GM18517 (cell line): Measurements from ENCODE around the gene TENM4.

Source experiments
- ATAC-seq: cut with Tn5 transposase; IDR thresholded peaks from one replicate; pipeline ENCODE4 v1.9.1; 2021; ENCODE audit warnings: mild to moderate bottlenecking, moderate library complexity; ENCODE audit not compliant: unreplicated experiment

TENM4 gene

DNA sequence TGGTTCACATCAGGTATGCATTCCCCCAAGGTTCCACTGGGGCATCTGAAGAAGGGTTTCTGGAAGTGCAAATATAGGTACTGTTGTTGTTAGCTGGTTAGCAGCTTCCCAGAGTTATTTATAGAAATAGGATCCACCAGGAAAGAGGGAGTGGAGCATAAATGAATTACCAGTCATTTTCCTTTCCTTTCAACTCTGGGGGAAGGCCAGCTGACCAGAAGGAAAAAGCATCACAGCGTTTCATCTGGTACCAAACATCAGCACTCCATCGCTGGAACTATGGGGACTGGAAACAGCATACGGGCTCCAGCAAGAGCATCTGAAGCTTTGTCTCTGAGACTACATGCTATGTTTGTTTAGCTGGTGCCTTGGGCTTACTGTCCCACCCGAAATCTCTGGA lies 487.9 kb downstream of the TENM4 start:
- ATAC-seq, result no peak

GRCh38 chr11:78952175-78952574 lies 488.7 kb downstream of the TENM4 start:
- ATAC-seq, result no peak

GRCh38 chr11:78949976-78950690 lies 490.7 kb downstream of the TENM4 start:
- ATAC-seq, result no peak

DNA sequence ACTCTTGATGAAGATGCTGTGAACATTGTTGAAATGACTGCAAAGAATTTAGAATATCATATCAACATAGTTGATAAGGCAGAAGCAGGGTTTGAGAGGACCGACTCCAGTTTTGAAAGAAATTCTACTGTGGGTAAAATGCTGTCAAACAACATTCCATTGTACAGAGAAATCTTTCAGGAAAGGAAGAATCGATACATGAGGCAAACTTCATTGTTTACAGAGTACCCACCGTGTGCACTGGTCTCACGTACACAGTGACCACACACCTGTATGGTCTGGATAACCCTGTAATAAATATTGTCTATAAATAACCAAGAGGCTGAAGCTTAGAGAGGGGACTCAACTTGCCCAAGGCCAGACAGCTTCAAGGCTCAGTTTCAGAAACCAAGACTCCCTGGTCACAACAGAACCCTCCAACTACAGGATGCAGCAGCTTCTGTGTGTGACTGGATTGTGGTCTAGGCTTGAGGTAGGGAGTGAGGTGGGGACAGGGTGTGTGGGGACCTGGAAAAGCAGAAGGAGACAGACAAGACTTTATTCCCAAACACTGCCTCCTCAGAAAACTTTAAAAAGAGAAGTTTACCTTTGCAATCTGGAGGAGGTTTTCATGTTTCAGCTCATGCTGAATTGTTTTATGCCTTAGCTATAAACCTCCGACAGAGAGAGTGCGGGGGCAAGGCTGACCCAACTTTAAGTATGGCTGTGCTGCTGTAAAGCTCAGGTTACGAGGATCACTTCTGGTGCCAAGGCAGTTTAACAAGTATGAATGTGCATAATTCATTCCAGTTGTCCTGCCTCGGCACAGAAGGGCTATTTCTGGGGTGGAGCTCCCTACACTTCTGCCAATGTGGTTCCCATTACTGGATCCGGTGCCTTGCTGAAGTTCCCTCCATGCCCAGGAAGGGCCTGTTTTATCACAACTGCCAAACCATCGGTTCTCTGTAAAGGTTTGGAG lies 493.6 kb downstream of the TENM4 start:
- ATAC-seq, result no peak

GRCh38 chr11:78943841-78944240 lies 497.0 kb downstream of the TENM4 start:
- no peak for ATAC-seq

DNA sequence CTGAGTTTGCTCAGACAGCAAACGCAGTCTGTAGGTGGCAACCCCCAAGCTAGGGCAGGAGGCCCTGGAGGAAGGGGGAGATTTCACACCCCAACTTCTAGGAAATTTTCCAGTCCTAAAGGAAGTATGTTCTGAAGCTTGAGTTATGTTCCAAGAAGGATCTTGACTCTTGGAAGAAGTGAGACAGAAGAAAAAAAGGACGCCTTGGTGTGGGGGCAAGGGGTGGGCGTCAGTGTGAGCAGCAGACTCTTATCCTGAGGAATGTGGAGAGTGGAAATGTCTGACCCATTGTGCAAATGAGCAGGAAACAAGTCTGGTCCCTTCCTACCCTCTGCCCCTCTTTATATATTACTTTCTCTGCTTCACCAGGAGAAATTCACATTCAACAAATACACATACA lies 497.7 kb downstream of the TENM4 start:
- ATAC-seq, result no peak

- no peak for ATAC-seq
Observed at GRCh38 chr11:78941226-78941851, 499.5 kb downstream of the TENM4 start.

DNA sequence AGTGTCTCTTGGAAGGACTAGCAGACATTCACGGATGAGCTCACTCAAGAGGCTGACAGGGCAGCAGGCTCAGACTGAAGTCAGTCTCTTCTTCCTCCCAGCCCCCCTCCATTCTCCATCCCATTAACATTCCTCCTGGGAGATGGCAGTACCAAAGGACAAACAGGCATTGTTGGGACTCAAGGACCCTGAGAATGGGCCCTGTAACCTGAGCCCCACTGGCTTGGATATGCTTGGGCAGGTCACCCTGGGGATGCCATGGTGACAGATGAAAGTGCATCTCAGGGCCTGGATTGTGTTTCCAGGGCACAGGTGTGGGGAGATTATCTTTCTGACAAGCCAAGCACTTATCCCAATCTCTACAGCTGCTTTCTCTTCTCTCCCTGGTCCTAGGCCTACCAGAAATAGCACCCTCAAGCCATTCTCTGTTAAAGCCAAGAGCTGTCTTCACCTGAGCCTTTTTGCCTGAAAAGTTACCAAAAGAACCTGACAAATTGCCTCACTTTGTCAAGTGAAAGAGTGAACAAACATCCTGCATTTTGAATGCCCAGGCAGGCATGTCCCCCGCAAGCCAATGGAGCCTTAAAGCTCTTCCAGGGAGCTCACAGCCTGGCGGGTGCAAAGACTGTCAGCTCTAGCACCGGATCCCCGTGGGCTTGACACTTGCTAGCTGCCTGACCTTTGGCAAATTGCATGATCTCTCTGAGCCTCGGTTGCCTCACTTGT lies 500.2 kb downstream of the TENM4 start:
- no peak for ATAC-seq

GRCh38 chr11:78938971-78939370 lies 501.9 kb downstream of the TENM4 start:
- no peak for ATAC-seq

DNA sequence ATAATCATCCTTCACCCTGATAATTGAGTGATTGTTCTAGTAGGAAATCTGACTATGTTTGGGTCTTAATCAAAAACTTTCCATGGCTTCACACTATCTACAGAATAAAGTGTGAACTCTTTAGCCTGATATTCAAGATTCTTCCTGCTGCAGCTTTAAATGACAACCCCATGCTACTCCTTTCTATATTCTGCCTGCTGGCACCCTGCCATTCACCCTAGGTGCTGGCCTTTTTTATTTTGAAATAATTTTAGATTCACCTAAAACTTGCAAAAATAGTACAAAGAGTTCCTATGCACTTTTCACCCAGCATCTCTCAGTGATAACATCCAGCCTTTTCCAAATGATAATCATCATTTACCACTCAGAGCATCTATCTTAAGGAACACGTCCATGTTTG lies 502.8 kb downstream of the TENM4 start:
- ATAC-seq, result no peak

- ATAC-seq, result no peak
Observed at GRCh38 chr11:78935398-78936068, 505.3 kb downstream of the TENM4 start.

GRCh38 chr11:78933350-78933749 lies 507.5 kb downstream of the TENM4 start:
- no peak for ATAC-seq

DNA sequence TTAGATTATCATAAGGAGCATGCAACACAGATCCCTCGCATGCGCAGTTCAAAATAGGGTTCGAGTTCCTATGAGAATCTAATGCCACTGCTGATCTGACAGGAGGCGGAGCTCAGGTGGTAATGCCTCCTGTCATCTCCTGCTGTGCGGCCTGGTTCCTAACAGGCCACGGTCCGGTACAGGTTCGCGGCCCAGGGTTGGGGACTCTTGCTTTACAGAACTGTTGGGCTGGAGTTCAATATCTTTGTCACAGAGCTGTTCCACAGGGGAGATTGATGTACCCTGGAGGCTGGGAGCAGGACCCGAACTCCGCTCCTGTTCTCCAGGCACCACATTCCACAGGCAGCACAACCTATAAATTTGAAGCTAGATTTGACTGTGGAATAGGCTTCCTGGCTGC lies 508.1 kb downstream of the TENM4 start:
- no peak for ATAC-seq

DNA sequence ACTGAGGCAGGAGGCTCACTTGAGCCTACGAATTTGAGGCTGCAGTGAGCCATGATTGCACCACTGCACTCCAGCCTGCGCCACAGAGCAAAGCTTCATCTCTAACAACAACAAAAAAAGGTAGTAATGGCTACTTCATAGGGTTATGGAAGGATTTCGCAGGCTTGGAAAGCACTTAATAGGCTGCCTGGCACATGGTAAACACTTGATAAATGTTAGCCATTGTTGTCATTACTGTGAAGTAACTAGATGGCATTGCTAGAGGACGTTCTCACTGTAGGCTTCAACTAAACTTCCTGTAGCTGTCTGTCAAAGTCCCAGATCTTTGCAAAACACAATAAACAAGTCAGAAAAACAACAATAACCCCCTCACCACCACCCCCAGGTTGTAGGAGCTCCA lies 508.9 kb downstream of the TENM4 start:
- no peak for ATAC-seq

DNA sequence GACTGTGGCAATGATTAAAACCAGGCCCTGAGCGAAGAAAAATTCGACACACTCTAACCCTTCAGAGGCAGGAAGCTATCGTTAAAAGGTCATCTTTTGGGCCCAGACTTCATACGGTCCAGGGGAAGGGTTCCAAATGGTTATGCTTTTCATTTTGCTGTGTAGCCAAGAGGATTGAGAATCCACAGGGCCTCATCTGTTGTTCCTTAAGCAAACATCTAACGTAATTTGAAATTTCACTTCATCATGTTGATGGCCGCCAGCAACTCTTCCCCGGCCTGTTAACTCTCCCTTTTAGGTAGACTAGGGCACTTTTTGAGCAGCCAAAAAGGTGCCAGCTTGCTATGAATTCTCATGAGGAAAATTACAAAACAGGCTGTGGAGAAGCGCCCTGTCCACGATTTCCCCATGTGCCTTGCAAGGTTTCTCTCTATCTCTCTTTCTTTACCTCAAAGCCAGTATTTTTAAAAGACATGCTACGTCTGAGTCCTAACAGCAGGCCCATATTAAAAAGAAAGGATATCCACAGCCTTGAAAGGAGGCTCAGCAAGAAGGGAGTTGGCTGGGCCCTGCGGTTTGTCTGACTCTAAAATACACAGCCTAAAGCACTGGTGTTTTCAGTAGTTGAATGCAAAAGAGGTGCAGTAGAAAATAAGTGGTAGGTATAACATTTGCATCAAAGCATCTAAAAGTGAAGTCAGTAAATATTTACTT lies 509.9 kb downstream of the TENM4 start:
- no peak for ATAC-seq

DNA sequence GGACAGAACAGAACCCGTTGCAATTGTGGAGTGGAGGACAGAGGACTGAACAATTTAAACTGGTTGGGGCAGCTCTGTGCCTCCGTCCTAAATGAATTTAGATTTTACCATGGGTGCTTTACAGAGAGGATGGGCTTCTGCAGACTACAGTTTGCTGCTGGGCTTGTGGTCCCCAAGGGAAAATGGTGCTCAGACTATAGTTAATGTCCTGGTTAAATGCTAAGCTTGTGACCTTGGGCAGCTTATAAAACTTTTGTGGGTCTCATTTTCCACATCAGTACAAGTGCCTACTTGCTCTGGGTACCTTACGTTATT lies 511.0 kb downstream of the TENM4 start:
- no peak for ATAC-seq

- ATAC-seq, result no peak
Observed at GRCh38 chr11:78929207-78929905, 511.5 kb downstream of the TENM4 start.

- no peak for ATAC-seq
Observed at GRCh38 chr11:78927511-78927910, 513.3 kb downstream of the TENM4 start.

DNA sequence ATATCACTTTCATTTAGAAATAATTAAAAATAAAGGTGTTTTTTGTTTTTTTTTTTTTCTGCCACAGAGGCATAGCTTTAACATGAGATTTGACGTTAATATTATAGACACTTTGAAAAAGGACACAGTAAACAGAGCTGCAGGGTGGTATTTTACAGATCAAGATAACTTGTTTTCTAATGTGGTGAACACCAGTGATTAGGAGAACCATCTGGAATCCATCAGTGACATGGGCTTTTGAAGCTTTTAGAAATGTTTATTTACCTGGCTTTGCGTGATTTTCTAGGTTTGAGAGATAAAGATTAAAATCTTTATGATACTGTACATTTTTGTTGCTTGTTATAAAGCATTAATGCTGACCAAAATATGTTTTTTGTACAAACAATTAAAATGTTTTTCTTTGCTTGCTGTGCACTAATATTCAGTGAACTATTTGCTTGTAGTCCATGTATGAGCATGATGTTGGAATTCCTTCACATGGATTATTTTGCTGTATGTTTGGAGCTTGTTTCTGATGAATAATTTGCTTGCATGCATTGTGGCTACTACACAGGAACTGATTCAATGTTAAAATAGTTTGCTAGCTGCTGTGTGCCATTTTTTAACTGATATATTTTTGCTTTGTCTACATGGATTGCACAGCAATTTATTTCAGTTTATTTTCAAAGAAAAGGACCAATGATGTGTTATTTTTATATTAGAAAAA lies 514.0 kb downstream of the TENM4 start:
- no peak for ATAC-seq
